AG09309 (cell line): ENCODE measurements around the gene CHMP3.

Source experiments
- DNase-seq: peaks from one replicate; pipeline ENCODE4 v3.0.0-alpha.2; 2010; ENCODE audit warnings: low read depth
- H3K4me3 ChIP-seq: 2 replicates; pipeline ENCODE4 v1.5.1; 2011; ENCODE audit warnings: mild to moderate bottlenecking, low read depth, low read length, moderate library complexity; ENCODE audit not compliant: control insufficient read depth
- CTCF ChIP-seq: IDR thresholded peaks from 2 replicates; pipeline ENCODE4 v1.5.1; 2011; ENCODE audit warnings: mild to moderate bottlenecking, low read depth, low read length, inconsistent platforms; ENCODE audit not compliant: insufficient read depth, control insufficient read depth; ENCODE audit errors: missing control alignments

The CHMP3 gene

GRCh38 chr2:86513948-86514660 lies 49.1 kb downstream of the CHMP3 start:
- DNase-seq = no peak
- no peak overlapping the region for H3K4me3 ChIP-seq
- no peak for TF ChIP-seq CTCF

- no peak overlapping the region for H3K4me3 ChIP-seq
- no peak for DNase-seq
- no peak for TF ChIP-seq CTCF
Observed at GRCh38 chr2:86512892-86513291, 50.4 kb downstream of the CHMP3 start.

- TF ChIP-seq CTCF = no peak
- no peak overlapping the region for H3K4me3 ChIP-seq
- no peak for DNase-seq
Observed at GRCh38 chr2:86512034-86512433, 51.2 kb downstream of the CHMP3 start.

- DNase-seq = no peak
- TF ChIP-seq CTCF = no peak
- no peak overlapping the region for H3K4me3 ChIP-seq
Observed at GRCh38 chr2:86510436-86510933, 52.8 kb downstream of the CHMP3 start.

GRCh38 chr2:86507600-86507999 lies 55.6 kb downstream of the CHMP3 start:
- no peak for TF ChIP-seq CTCF
- no peak for DNase-seq
- no peak overlapping the region for H3K4me3 ChIP-seq

GRCh38 chr2:86500325-86501083 lies 62.7 kb downstream of the CHMP3 start:
- TF ChIP-seq CTCF = no peak
- no peak for DNase-seq
- no peak overlapping the region for H3K4me3 ChIP-seq
